ENCODE results near the gene UNC5B. TPM values are rescaled to one million over a fixed set of nuclear protein-coding genes. Genes with fewer than 3 reads are reported as not detected.

The UNC5B gene
- total RNA-seq, 1 donor from 2014 or later, result not detected

DNA sequence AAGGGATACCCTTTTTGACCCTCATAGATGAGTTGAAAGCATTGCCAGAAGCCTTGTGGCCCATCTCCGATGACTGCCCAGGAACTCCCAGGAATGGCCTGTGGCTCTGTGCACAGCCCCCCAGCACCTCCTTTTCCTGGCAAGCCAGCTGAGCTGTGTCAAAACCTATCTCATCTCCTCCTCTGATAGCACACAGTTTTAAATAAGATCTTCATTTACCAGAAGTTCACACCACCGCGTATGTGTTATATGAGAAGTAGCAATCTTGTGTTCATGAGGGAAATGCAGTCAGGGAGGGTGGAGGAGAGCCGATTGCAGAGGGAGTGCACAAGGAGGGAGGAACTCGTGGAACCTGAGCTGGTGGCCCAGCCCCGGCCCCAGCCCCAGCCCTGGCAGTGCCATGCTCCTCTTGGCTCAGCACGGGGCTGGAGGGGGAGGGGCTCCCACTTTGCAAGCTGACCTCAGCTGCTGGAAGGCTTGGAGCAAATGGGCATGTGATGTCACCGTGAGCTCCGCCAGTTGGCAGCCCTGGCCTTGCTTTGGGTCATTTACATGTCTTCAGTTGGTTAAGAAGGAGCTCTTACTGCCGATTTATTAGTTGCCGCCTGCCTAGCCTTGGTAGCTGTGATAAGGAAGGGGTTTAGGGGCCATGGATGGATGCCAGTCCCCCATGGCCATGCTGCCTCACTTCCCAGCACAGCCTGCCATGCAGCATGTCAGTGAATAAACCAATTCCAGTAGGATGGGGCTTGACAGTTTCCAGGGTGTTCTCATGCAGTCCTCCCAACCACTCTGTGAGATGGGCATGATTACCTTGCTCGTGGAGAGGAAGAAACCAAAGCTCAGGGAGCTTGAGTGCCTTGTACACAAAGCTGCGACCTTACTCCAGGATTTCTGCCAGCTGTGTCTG lies 20.0 kb downstream of the UNC5B start:
- Mint-ChIP-seq H3K27ac (no peak overlapping the region), H3K27me3 (ENCODE audit: low read depth) (no peaks in the 10 kb centered on the region), H3K9me3 (no peaks in the 10 kb centered on the region), H3K4me3 (ENCODE audit: low read depth) (no peak overlapping the region), H3K4me1 (ENCODE audit: low read depth) (no peaks in the 10 kb centered on the region), H3K36me3 (ENCODE audit: low read depth) (no peaks in the 10 kb centered on the region)
- no peak for DNase-seq (ENCODE audit: low spot score)
- intact Hi-C loops (cut with micrococcal nuclease), result no loop called here

DNA sequence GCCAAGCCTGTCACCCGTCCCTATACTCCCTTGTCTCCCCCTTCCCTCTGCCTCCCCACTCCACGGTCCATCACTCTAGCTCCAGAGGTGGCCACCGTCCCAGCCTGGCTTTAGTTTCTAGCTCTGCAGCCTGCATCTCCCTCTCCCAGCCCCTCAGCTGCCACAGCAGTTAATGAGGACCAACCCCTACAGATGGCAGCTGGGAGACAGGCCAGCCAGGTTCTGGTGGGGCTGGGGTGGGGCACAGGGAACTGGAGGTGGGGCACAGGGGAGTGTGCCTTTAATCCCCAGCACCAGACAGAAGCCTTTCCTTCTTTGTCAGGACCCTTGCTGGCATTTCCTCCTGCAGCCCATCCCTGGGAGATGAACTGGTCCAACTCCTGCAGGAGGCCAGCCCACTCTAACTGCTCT lies 21.1 kb downstream of the UNC5B start:
- Mint-ChIP-seq H3K4me1 (ENCODE audit: low read depth) (no peaks in the 10 kb centered on the region), H3K27me3 (ENCODE audit: low read depth) (no peaks in the 10 kb centered on the region), H3K27ac (no peak overlapping the region), H3K36me3 (ENCODE audit: low read depth) (no peaks in the 10 kb centered on the region), H3K9me3 (no peaks in the 10 kb centered on the region), H3K4me3 (ENCODE audit: low read depth) (no peak overlapping the region)
- no peak for DNase-seq (ENCODE audit: low spot score)
- intact Hi-C loops (cut with micrococcal nuclease), result no loop called here

DNA sequence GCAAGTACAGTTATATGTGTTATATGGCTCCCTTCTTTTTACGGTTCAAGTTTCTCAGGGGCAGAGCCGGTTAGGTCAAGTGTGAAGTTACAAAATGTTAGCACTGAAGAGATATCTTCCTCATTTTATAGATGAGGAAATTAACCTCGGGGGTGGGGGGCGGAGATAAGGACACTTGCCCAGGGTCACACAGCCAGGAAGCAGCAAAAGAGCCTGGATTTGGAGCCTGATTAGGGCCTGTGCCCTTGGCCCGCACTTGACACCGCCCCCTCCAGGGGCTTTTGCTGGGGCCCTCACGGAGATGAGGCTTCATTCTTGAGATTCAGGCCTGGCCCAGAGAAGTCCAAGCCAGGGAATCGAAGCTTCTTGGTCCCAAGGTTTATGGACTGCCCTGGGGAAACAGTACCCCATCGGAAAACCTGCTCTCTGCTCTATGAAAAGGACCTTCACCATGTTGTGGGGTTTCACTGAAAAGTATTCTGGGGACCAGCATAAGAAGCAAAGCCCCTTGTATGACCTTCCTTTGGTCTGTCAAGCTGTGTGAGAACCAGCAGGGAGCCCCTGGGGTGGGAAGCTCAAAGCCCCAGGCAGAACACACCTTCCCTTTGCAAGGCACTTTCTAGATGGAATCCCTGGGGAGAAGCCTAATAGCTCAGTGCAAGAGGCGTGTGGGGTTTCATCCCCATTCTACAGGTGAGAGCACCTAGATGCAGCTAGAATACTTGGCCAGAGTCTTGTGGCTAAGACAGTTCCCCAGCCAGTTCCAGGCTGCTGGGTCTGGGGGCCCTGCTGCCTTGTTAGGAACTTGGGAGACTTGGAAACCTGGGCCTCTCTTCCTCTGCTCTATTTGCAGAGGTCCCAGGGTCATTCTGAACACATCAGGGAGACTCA lies 21.9 kb downstream of the UNC5B start:
- no peaks in the 10 kb centered on the region for H3K27me3 Mint-ChIP-seq (ENCODE audit: low read depth)
- no peak for DNase-seq (ENCODE audit: low spot score)
- no peak overlapping the region for H3K4me3 Mint-ChIP-seq (ENCODE audit: low read depth)
- H3K9me3 Mint-ChIP-seq, result no peaks in the 10 kb centered on the region
- H3K4me1 Mint-ChIP-seq (ENCODE audit: low read depth), result no peaks in the 10 kb centered on the region
- no peak overlapping the region for H3K27ac Mint-ChIP-seq
- intact Hi-C loops (cut with micrococcal nuclease), result no loop called here
- no peaks in the 10 kb centered on the region for H3K36me3 Mint-ChIP-seq (ENCODE audit: low read depth)

DNA sequence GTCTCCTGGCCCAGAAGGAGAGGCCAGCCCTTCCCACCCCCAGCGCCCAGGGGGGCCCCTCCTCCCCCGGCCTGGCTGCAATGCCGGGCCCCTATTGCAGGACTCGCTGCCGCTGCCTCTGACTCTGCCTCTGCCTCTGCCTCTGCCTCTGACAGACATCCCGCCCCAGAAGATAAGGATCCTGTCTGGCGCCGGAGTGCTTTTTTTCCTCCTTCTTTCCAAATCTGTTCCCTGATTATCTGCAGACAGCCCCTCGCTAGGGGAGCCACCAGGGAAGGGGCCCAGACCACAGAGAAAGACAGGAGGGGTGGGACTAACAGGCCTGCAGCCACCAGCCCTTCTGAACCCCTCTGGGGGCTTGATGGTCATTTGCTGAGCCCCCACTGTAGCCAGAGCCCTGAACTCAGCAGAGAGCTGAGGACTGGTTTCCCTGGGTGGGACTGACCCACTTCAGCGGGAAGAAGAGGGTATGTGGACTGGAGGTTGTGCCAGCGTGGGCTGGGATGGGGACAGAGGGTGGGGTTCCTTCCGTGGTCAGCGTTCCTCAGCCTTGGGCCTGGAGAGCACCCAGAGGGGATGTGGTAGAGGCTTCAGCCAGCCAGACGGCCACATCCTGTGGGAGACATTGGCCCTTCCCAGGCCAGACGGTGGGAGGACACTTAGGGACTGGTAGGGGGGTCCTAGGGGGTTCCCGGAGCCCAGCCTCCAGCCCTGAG lies 22.8 kb downstream of the UNC5B start:
- intact Hi-C loops (cut with micrococcal nuclease), result no loop called here
- Mint-ChIP-seq H3K9me3 (no peaks in the 10 kb centered on the region), H3K27me3 (ENCODE audit: low read depth) (no peaks in the 10 kb centered on the region), H3K4me3 (ENCODE audit: low read depth) (no peak overlapping the region), H3K36me3 (ENCODE audit: low read depth) (no peaks in the 10 kb centered on the region), H3K27ac (no peak overlapping the region), H3K4me1 (ENCODE audit: low read depth) (no peaks in the 10 kb centered on the region)
- no peak for DNase-seq (ENCODE audit: low spot score)

DNA sequence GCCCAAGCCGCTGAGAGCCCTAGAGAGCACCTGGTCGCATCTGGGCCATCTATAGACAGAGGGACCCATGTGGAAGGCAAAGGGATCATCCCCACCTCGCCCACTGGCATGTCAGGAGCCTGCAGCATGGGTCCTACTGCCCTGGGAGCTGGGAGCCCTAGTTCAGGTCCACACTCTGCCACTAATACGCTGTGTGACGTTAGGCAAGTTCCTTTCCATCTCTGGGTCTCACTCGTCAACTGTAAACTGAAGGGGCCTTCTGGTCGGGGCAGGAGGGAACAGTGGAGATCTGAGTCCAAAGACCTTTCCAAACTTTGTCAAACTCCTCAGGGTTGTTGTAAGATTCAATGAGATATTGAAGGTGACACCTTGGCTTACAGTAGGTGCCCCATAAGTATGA lies 23.4 kb downstream of the UNC5B start:
- Mint-ChIP-seq H3K4me3 (ENCODE audit: low read depth) (no peak overlapping the region), H3K27me3 (ENCODE audit: low read depth) (no peaks in the 10 kb centered on the region), H3K36me3 (ENCODE audit: low read depth) (no peaks in the 10 kb centered on the region), H3K4me1 (ENCODE audit: low read depth) (no peaks in the 10 kb centered on the region), H3K27ac (no peak overlapping the region), H3K9me3 (no peaks in the 10 kb centered on the region)
- intact Hi-C loops (cut with micrococcal nuclease), result no loop called here
- DNase-seq (ENCODE audit: low spot score), result no peak

DNA sequence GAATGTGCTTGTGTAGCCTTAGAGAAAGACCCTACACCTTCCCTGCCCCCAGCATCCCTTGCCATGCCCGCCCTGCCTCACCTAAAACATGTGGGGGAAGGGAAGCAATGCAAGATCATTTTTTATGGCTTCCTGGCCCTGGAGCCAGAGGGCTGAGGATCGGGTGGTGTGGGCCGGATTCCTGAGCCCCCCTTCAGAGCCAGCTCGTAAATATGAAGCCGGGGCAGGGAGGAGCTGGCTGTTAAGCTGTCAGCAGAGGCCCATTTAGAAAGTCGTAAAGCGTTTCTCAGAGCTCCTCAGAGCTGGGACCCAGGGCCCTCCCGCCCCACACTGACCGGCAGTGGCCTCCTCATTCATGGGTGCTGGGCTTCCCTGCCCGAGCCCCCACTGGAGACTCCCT lies 23.9 kb downstream of the UNC5B start:
- no peaks in the 10 kb centered on the region for H3K9me3 Mint-ChIP-seq

DNA sequence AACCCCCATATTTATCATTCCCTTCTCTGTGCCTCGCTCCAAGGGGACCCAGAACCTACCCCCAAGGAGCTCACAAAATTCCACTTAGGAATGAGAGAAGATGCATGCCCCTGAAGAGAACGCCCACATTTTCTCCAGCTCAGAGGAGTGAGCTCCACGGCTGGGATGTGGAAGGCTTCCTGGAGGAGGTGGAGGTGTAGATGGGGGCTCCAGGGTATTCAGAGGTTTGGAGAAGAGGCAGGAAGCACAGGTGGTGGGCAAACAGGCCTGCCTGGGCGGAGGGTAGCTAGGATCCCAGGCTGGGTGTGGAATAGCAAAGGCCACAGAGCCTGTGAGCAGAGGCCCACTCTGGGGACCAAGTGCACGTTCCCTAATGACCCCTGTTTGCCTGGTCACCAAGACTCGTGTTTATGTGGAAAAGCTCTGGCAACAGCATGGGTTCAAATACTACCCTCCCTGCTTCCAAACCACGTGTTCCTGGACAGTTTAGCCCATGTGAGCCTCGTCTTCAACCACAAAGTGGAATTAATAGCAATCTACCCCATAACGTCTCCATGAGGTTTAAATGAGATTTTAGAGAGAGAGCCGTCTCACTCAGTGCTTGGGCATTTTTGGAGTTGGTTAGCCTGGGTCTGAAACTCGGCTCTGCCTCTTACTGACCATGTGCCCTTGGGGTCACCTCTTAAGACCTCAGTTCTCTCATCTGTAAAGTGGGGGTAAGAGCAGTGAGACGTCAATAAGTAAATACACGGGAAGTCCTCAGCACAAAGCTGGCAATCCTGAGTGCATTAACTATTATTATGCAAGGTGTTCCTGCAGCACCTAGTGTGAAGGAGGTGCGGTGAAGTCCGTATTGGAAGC lies 24.7 kb downstream of the UNC5B start:
- no peaks in the 10 kb centered on the region for H3K9me3 Mint-ChIP-seq
- DNase-seq (ENCODE audit: low spot score), result no peak
- intact Hi-C loops (cut with micrococcal nuclease), result no loop called here
- H3K27me3 Mint-ChIP-seq (ENCODE audit: low read depth), result no peaks in the 10 kb centered on the region
- no peak overlapping the region for H3K4me3 Mint-ChIP-seq (ENCODE audit: low read depth)
- no peaks in the 10 kb centered on the region for H3K4me1 Mint-ChIP-seq (ENCODE audit: low read depth)
- H3K36me3 Mint-ChIP-seq (ENCODE audit: low read depth), result no peaks in the 10 kb centered on the region
- H3K27ac Mint-ChIP-seq, result no peak overlapping the region

More for the DNA sequence above, 23.9 kb downstream of the UNC5B start:
- Mint-ChIP-seq H3K27ac (no peak overlapping the region), H3K27me3 (ENCODE audit: low read depth) (no peaks in the 10 kb centered on the region), H3K4me1 (ENCODE audit: low read depth) (no peaks in the 10 kb centered on the region), H3K36me3 (ENCODE audit: low read depth) (no peaks in the 10 kb centered on the region), H3K4me3 (ENCODE audit: low read depth) (no peak overlapping the region)
- intact Hi-C loops (cut with micrococcal nuclease), result no loop called here
- no peak for DNase-seq (ENCODE audit: low spot score)

DNA sequence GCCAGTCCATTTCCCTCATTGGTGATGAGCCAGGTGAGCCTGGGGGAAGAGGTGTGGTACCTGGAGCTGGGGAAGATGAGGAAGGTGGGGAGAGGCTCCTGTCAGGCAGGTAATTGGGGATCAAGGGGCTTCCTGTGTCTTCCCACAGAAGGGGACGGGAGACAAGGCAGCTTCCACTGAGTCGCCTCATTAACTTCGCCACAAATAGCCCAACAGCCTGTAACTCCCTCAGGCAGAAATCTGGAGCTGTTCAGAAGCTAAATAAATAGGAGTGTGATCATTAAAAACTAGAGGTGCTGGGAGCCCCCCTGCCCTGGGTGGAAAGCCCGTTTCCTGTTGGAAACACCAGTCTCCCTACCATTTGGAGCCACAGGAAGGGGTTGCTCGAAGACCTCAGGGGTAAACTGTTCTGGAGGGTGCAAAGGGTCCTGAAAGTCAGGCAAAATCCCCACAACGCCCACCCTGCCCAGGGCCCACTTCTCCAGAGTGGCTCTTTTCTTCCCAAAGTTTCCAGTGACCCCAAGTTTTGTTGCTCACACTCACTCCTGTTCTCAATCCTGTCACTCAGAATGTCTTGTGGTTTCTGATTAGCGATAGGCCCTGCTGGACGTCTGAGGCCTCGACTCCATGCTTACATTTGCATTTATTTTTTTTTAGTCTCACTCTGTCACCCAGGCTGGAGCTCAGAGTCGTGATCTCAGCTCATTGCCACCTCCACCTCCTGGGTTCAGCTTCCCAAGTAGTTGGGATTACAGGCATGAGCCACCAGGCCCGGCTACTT lies 25.7 kb downstream of the UNC5B start:
- no peak for DNase-seq (ENCODE audit: low spot score)
- Mint-ChIP-seq H3K4me1 (ENCODE audit: low read depth) (no peaks in the 10 kb centered on the region), H3K27ac (no peak overlapping the region), H3K36me3 (ENCODE audit: low read depth) (no peaks in the 10 kb centered on the region), H3K9me3 (no peaks in the 10 kb centered on the region), H3K4me3 (ENCODE audit: low read depth) (no peak overlapping the region), H3K27me3 (ENCODE audit: low read depth) (no peaks in the 10 kb centered on the region)
- intact Hi-C loops (cut with micrococcal nuclease), result no loop called here

DNA sequence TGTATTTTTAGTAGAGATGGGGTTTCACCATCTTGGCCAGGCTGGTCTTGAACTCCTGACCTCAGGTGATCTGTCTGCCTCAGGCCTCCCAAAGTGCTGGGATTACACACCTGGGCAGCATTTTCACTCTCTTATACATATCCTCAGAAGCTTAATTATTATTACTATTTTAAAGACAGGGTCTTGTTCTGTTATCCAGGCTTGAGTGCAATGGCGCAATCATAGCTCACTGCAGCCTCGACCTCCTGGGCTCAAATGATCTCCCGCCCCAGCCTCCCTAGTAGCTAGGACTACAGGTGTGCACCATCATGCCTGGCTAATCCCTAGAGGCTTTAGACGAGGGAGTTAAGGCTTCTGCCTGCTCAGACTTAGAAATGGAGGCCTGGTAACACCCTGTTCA lies 26.3 kb downstream of the UNC5B start:
- no peaks in the 10 kb centered on the region for H3K9me3 Mint-ChIP-seq
- H3K36me3 Mint-ChIP-seq (ENCODE audit: low read depth), result no peaks in the 10 kb centered on the region
- H3K27me3 Mint-ChIP-seq (ENCODE audit: low read depth), result no peaks in the 10 kb centered on the region
- DNase-seq (ENCODE audit: low spot score), result no peak
- no peak overlapping the region for H3K4me3 Mint-ChIP-seq (ENCODE audit: low read depth)
- H3K4me1 Mint-ChIP-seq (ENCODE audit: low read depth), result no peaks in the 10 kb centered on the region
- intact Hi-C loops (cut with micrococcal nuclease), result no loop called here
- H3K27ac Mint-ChIP-seq, result no peak overlapping the region

DNA sequence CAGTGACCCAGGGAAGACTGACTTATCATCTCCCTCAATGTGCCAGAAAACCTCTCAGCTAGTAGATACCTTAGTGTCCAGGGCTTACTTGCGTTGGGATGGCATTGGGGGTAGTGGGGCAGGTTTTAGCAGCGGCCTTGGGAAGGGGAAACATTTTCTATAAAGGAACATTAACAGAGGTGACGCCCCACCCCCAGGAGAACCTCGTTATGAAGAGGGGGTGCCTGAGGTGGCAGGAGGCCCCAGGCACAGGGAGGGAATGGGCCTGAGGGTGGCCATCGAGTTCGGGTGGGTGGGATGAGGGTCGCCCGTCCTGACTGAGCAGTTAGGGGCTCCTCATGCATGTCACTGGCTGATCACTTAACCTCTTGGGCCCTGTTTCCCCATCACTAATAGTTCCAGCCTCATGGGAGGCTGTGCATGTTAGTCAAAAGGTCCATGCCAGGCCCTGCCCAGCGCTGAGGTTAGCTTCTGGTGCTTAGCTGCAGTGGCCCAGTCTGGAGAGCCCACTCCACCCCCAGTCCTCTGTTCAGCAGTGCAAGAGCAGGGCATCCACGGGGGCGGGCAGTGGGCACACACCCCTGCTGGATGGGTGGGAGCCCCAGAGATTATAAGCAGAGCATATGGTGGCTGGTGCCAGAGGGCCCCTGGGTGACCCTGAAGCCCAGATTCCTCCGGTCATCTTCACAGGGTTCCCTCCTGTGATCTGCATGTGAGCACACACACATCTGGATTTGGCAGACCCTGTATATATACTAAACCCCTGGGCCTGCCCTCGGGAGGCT lies 27.0 kb downstream of the UNC5B start:
- Mint-ChIP-seq H3K4me1 (ENCODE audit: low read depth) (no peaks in the 10 kb centered on the region), H3K4me3 (ENCODE audit: low read depth) (no peak overlapping the region), H3K27me3 (ENCODE audit: low read depth) (peaks cover 1% of the 10 kb centered on the region), H3K9me3 (no peaks in the 10 kb centered on the region), H3K27ac (no peak overlapping the region), H3K36me3 (ENCODE audit: low read depth) (no peaks in the 10 kb centered on the region)
- DNase-seq (ENCODE audit: low spot score), result no peak
- intact Hi-C loops (cut with micrococcal nuclease), result no loop called here
